Measurements from ENCODE around the gene C19orf47.

C19orf47 gene

DNA sequence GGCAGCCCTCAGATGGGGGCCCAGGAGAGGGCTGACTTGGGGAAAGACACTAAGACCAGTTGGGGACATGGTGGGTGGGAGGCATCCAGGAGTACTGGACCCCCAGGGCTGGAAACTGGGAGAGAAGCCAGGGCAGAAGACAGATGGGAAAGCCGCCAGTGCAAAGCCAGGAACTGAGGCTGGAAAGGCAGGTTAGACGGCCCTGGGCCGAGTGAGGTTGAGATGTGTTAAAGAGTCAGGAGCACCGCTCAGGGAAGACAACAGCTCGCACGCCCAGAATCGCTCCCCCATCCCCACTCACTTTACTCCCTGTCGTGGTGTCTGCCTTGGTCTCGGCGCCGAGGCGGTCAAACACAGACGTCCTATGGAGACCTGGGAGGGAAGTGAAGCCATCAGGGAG is 24.5 kb downstream of the C19orf47 start:
- H3K9me3 ChIP-seq (ENCODE audit: control insufficient read depth, insufficient read depth, low read length): no peaks in the 10 kb centered on the region
- no peaks in the 10 kb centered on the region for H3K4me1 ChIP-seq (ENCODE audit: control insufficient read depth, insufficient read depth, low read length)
- no peaks in the 10 kb centered on the region for H3K27me3 ChIP-seq (ENCODE audit: control insufficient read depth, insufficient read depth, low read length)
- H3K9ac ChIP-seq (ENCODE audit: low read depth, low read length): no peak overlapping the region
- no peak overlapping the region for H3K27ac ChIP-seq (ENCODE audit: low read depth, low read length)
- no peak overlapping the region for H3K4me3 ChIP-seq (ENCODE audit: low read depth, low read length)
- H3K36me3 ChIP-seq (ENCODE audit: control insufficient read depth, insufficient read depth, low read length): peaks cover 76% of the 10 kb centered on the region

DNA sequence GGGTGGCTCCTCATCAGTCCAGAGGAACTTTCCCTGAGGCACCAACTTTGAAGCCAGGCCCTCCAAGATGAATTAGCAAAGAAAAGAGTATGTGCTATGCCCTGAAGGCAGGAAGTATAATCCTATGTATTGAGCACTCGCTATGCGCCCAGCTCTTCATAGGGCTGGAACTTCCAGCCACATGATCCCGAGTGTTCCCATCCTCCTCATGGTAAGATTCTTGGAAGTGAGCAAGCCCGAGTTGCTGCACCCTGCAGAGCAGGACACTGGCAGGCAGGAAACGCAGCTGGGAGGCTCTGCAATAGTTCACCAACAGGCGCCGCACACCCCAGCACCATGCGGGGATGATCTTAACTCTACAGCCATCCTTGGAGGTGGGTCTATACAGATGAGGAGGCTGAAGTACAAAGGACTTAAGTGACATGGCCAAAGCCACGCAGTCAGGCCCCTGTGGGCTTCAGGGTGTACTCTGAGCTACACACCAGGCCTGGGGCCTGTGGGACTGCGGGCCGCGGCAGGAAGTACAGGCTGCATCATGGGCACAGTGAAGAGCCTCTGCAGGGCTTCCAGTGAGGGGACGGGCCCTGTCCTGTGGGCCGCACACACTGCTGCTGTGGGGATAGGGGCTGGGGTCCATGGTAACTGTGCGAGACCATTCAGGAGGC is 25.1 kb downstream of the C19orf47 start:
- no peaks in the 10 kb centered on the region for H3K9me3 ChIP-seq (ENCODE audit: control insufficient read depth, insufficient read depth, low read length)
- H3K9ac ChIP-seq (ENCODE audit: low read depth, low read length): no peak overlapping the region
- H3K27me3 ChIP-seq (ENCODE audit: control insufficient read depth, insufficient read depth, low read length): no peaks in the 10 kb centered on the region
- H3K4me3 ChIP-seq (ENCODE audit: low read depth, low read length): no peak overlapping the region
- H3K4me1 ChIP-seq (ENCODE audit: control insufficient read depth, insufficient read depth, low read length): no peaks in the 10 kb centered on the region
- H3K36me3 ChIP-seq (ENCODE audit: control insufficient read depth, insufficient read depth, low read length): peaks cover 73% of the 10 kb centered on the region
- no peak overlapping the region for H3K27ac ChIP-seq (ENCODE audit: low read depth, low read length)

DNA sequence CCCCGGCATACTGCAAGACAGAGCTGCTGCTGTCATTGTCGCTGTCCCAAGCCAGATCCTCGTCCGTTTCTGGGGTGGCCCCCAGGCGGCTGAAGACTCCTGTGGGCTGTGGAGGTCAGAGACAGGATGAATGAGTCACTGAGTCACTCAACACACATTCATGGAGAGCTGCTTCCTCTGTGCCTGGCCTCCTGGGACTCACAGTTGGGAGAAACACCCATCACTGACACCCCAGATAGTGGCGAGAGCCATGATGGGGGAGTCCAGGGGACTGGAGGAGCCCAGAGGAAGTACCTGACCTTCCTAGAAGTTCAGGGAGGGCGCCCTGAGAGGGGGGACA is 26.0 kb downstream of the C19orf47 start:
- Histone ChIP-seq H3K4me1 (ENCODE audit: control insufficient read depth, insufficient read depth, low read length) (no peaks in the 10 kb centered on the region), H3K4me3 (ENCODE audit: low read depth, low read length) (no peak overlapping the region), H3K9me3 (ENCODE audit: control insufficient read depth, insufficient read depth, low read length) (no peaks in the 10 kb centered on the region), H3K9ac (ENCODE audit: low read depth, low read length) (no peak overlapping the region), H3K27me3 (ENCODE audit: control insufficient read depth, insufficient read depth, low read length) (no peaks in the 10 kb centered on the region), H3K36me3 (ENCODE audit: control insufficient read depth, insufficient read depth, low read length) (peaks cover 64% of the 10 kb centered on the region), H3K27ac (ENCODE audit: low read depth, low read length) (no peak overlapping the region)

DNA sequence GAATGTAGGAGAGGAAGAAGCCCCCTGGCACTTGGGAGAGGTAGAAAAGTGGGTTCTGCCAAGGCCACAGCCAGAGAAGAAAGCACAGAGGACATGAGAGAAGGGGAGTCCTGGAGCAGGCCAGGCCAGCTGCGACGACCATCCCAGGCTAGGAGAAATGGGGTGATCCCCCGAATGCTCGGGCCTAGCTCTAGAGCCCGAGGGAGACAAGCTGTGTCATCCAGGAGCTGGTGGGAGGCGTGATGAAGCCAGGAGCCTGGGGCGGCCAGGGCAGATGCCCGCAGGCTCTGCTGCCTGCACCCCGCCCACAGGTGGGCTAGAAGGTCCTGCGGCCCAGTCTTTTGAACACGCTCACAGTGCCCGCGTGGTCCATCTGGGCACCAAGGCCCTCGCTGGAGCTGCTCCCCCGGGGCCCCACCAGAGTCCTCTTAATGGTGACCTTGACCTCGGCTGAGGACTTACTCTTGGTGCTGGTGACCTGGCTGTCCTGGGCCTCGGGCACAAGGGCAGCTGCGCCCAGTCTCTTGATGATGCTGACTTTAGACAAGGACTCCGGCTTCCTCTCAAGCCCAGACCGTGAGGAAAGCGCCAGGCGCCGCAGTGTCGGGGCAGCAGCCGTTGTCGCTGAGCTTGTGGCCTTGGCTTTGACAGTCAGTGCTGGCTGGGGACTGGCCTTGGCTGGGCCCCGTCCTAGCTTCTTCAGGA is 26.5 kb downstream of the C19orf47 start:
- no peak overlapping the region for H3K27ac ChIP-seq (ENCODE audit: low read depth, low read length)
- no peaks in the 10 kb centered on the region for H3K9me3 ChIP-seq (ENCODE audit: control insufficient read depth, insufficient read depth, low read length)
- no peaks in the 10 kb centered on the region for H3K27me3 ChIP-seq (ENCODE audit: control insufficient read depth, insufficient read depth, low read length)
- H3K4me1 ChIP-seq (ENCODE audit: control insufficient read depth, insufficient read depth, low read length): no peaks in the 10 kb centered on the region
- H3K9ac ChIP-seq (ENCODE audit: low read depth, low read length): no peak overlapping the region
- peaks cover 64% of the 10 kb centered on the region for H3K36me3 ChIP-seq (ENCODE audit: control insufficient read depth, insufficient read depth, low read length)
- H3K4me3 ChIP-seq (ENCODE audit: low read depth, low read length): no peak overlapping the region

DNA sequence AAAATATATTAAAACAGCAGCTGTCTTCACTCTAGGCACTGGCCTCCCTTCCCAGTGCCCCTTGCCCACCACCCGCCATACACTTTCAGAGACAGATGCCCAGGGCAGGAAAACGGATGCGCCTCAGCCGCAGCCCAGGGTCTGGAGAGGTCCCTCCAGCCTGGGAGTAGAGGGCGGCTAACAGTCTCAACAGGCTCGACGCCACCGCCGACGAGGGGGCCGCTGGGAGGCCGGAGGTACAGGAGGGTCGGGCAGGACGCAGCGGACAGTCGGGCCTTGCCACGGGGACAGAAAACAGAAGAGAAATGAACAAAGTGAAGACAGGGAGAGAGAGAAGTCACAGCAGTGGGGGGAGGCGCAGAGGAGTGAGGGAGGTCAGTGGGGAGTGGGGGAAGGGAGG is 27.1 kb downstream of the C19orf47 start:
- Histone ChIP-seq H3K9me3 (ENCODE audit: control insufficient read depth, insufficient read depth, low read length) (no peaks in the 10 kb centered on the region), H3K36me3 (ENCODE audit: control insufficient read depth, insufficient read depth, low read length) (peaks cover 57% of the 10 kb centered on the region), H3K4me1 (ENCODE audit: control insufficient read depth, insufficient read depth, low read length) (no peaks in the 10 kb centered on the region), H3K4me3 (ENCODE audit: low read depth, low read length) (no peak overlapping the region), H3K27me3 (ENCODE audit: control insufficient read depth, insufficient read depth, low read length) (no peaks in the 10 kb centered on the region), H3K27ac (ENCODE audit: low read depth, low read length) (no peak overlapping the region), H3K9ac (ENCODE audit: low read depth, low read length) (no peak overlapping the region)

DNA sequence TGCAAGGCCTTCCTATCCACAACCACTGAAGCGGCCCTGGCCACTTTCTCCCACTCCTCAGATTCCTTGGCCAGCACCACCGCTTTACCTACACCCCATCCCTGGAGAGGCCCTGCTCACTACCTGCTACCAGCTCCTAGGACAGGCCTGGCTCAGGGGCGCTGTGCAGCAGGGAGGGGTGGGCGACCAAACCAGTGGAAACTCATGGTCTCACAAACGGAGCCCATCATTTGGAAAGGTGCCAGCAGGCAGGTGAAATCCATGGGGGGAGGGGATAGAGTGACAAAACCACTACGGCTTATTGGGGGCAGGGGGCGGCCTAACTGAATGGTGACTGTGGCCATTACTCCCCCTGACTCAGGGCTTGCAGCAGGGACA is 27.6 kb downstream of the C19orf47 start:
- H3K4me1 ChIP-seq (ENCODE audit: control insufficient read depth, insufficient read depth, low read length): no peaks in the 10 kb centered on the region
- no peaks in the 10 kb centered on the region for H3K27me3 ChIP-seq (ENCODE audit: control insufficient read depth, insufficient read depth, low read length)
- peaks cover 52% of the 10 kb centered on the region for H3K36me3 ChIP-seq (ENCODE audit: control insufficient read depth, insufficient read depth, low read length)

DNA sequence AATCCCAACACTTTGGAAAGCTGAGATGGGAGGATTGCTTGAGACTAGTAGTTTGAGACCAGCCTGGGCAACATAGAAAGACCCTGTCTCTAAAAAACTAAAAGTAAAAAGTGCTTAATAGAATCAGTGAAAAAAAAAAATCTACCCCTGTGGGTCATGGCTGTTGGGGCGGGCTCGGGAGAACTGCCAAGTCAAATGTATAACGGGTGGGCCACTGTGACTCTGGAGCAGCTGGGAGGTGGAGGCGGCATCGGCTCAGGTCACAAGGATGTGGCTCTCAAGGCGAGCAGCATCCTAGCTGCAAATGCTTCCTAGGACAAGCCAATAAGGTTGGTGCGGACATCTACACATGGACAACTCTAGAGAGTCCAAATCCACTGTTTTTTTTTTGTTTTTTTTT is 30.9 kb downstream of the C19orf47 start:
- H3K27ac ChIP-seq (ENCODE audit: low read depth, low read length): no peak overlapping the region
- H3K36me3 ChIP-seq (ENCODE audit: control insufficient read depth, insufficient read depth, low read length): peaks cover 21% of the 10 kb centered on the region
- no peaks in the 10 kb centered on the region for H3K4me1 ChIP-seq (ENCODE audit: control insufficient read depth, insufficient read depth, low read length)
- H3K4me3 ChIP-seq (ENCODE audit: low read depth, low read length): no peak overlapping the region
- no peaks in the 10 kb centered on the region for H3K9me3 ChIP-seq (ENCODE audit: control insufficient read depth, insufficient read depth, low read length)
- H3K9ac ChIP-seq (ENCODE audit: low read depth, low read length): no peak overlapping the region
- no peaks in the 10 kb centered on the region for H3K27me3 ChIP-seq (ENCODE audit: control insufficient read depth, insufficient read depth, low read length)

More for the DNA sequence above, 27.6 kb downstream of the C19orf47 start:
- H3K4me3 ChIP-seq (ENCODE audit: low read depth, low read length): no peak overlapping the region
- H3K27ac ChIP-seq (ENCODE audit: low read depth, low read length): no peak overlapping the region
- H3K9me3 ChIP-seq (ENCODE audit: control insufficient read depth, insufficient read depth, low read length): no peaks in the 10 kb centered on the region
- H3K9ac ChIP-seq (ENCODE audit: low read depth, low read length): no peak overlapping the region

DNA sequence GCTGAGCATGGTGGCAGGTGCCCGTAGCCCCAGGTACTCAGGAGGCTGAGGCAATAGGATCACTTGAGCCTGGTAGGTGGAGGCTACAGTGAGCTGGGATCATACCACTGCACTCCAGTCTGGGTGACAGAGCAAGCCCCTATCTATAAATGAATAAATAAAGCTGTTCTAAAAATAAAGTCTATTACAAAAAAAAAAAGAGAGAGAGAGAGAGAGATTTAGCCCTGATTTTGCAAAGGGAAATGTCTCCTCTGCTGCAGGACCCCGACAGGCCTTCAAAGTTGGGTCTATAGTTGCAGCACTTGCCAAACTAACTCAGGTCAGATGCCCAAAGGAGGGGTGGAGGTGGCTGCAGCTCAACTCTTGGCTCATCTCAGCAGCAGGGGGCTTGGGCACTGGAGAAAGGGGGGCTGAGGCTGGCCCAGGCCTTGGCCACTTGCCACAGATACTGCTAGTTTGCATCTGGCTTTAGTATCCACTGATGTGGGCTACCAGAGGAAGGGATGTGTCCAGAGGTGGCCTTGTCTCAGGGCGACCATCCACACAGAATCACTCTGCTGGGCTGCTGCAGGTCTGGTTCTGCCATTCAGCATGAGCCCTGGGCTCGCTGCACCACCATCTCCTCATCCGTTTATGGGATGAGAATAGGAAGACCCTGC is 32.3 kb downstream of the C19orf47 start:
- peaks cover 8% of the 10 kb centered on the region; the same call in 1 of the 2 replicates for H3K36me3 ChIP-seq (ENCODE audit: control insufficient read depth, insufficient read depth, low read length)
- no peak overlapping the region for H3K4me3 ChIP-seq (ENCODE audit: low read depth, low read length)
- H3K4me1 ChIP-seq (ENCODE audit: control insufficient read depth, insufficient read depth, low read length): no peaks in the 10 kb centered on the region
- no peak overlapping the region for H3K9ac ChIP-seq (ENCODE audit: low read depth, low read length)
- no peaks in the 10 kb centered on the region for H3K9me3 ChIP-seq (ENCODE audit: control insufficient read depth, insufficient read depth, low read length)
- no peaks in the 10 kb centered on the region for H3K27me3 ChIP-seq (ENCODE audit: control insufficient read depth, insufficient read depth, low read length)
- H3K27ac ChIP-seq (ENCODE audit: low read depth, low read length): no peak overlapping the region

DNA sequence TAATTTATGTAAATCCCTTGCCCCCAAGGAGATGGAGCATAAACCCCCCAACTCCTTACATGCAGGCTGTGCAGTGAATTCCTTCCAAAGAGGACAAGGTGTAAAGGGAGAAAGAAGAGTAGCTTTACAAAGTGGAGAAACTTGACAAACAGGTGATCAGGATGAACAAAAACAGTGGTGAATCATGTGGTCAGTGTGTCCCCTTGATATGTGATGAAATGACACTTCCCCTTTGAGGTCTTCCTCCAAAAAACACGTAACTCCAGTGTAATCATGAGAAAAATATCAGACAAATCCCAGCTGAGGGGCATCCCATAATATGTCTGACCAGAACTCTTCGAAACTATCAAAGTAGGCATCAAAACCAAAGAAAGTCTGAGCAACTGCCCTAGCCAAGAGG is 33.5 kb downstream of the C19orf47 start:
- Histone ChIP-seq H3K4me1 (ENCODE audit: control insufficient read depth, insufficient read depth, low read length) (no peaks in the 10 kb centered on the region), H3K27me3 (ENCODE audit: control insufficient read depth, insufficient read depth, low read length) (no peaks in the 10 kb centered on the region), H3K27ac (ENCODE audit: low read depth, low read length) (no peak overlapping the region), H3K9me3 (ENCODE audit: control insufficient read depth, insufficient read depth, low read length) (no peaks in the 10 kb centered on the region), H3K9ac (ENCODE audit: low read depth, low read length) (no peak overlapping the region), H3K4me3 (ENCODE audit: low read depth, low read length) (no peak overlapping the region), H3K36me3 (ENCODE audit: control insufficient read depth, insufficient read depth, low read length) (0 out of 2 replicates have a peak, but pooled peaks cover 4% of the 10 kb centered on the region)

DNA sequence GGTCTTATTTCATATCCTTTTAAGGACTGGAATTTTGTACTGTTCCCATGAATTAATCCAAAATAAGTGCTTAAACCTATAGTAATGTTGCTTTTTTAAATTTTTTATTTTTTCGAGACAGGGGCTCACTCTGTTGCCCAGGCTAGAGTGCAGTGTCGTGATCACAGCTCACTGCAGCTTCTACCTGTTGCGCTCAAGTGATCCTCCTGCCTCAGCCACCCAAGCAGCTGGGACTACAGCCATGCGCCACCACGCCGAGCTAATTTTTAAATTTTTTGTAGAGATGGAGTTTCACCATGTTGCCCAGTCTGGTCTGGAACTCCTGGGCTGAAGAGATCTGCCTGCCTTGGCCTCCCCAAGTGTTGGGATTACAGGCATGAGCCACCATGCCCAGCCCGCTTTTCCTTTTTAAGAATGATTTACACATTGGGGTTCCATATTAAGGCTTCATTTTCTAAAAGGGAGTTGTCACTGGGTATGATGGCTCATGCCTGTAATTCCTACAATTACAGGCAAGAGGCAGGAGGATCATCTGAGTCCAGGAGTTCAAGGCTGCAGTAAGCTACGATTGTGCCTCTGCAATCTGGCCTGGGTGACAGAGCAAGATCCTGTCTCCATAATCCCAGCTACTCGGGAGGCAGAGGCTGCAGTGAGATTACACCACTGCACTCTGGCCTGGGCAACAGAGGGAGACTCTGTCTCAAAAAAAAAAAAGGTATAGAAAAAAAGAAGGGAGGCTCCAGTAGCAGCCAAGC is 34.8 kb downstream of the C19orf47 start:
- H3K27me3 ChIP-seq (ENCODE audit: control insufficient read depth, insufficient read depth, low read length): no peaks in the 10 kb centered on the region
- H3K36me3 ChIP-seq (ENCODE audit: control insufficient read depth, insufficient read depth, low read length): no peaks in the 10 kb centered on the region
- H3K4me3 ChIP-seq (ENCODE audit: low read depth, low read length): no peak overlapping the region
- no peak overlapping the region for H3K27ac ChIP-seq (ENCODE audit: low read depth, low read length)
- H3K9me3 ChIP-seq (ENCODE audit: control insufficient read depth, insufficient read depth, low read length): no peaks in the 10 kb centered on the region
- no peak overlapping the region for H3K9ac ChIP-seq (ENCODE audit: low read depth, low read length)
- H3K4me1 ChIP-seq (ENCODE audit: control insufficient read depth, insufficient read depth, low read length): no peaks in the 10 kb centered on the region

DNA sequence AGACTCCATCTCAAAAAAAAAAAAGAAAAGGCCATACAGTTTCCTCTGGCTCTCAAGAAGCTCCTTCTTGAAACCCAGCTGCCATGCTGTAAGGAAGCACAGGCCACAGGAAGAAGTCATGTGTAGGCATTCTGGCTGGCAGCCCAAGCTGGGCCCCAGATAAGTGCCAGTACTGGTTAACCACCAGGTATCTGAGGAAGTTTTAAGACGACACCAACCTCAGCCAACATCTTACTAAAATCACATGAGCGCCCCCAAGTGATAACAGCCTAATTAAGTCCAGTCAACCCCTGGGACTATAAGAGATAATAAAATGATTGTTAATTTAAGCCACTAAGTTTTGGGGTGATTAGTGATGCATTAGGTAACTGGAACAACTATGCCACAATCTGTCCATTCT is 35.7 kb downstream of the C19orf47 start:
- no peak overlapping the region for H3K4me3 ChIP-seq (ENCODE audit: low read depth, low read length)
- H3K36me3 ChIP-seq (ENCODE audit: control insufficient read depth, insufficient read depth, low read length): no peaks in the 10 kb centered on the region
- no peaks in the 10 kb centered on the region for H3K4me1 ChIP-seq (ENCODE audit: control insufficient read depth, insufficient read depth, low read length)
- no peaks in the 10 kb centered on the region for H3K9me3 ChIP-seq (ENCODE audit: control insufficient read depth, insufficient read depth, low read length)
- H3K27me3 ChIP-seq (ENCODE audit: control insufficient read depth, insufficient read depth, low read length): no peaks in the 10 kb centered on the region
- no peak overlapping the region for H3K9ac ChIP-seq (ENCODE audit: low read depth, low read length)
- no peak overlapping the region for H3K27ac ChIP-seq (ENCODE audit: low read depth, low read length)

All from HUES48 (cell line).